Measurements from ENCODE around the gene TPPP3. TPM values are rescaled to one million over a fixed set of nuclear protein-coding genes. Genes with fewer than 3 reads are reported as not detected.

Gene TPPP3
- total RNA-seq: 12.5 TPM

DNA sequence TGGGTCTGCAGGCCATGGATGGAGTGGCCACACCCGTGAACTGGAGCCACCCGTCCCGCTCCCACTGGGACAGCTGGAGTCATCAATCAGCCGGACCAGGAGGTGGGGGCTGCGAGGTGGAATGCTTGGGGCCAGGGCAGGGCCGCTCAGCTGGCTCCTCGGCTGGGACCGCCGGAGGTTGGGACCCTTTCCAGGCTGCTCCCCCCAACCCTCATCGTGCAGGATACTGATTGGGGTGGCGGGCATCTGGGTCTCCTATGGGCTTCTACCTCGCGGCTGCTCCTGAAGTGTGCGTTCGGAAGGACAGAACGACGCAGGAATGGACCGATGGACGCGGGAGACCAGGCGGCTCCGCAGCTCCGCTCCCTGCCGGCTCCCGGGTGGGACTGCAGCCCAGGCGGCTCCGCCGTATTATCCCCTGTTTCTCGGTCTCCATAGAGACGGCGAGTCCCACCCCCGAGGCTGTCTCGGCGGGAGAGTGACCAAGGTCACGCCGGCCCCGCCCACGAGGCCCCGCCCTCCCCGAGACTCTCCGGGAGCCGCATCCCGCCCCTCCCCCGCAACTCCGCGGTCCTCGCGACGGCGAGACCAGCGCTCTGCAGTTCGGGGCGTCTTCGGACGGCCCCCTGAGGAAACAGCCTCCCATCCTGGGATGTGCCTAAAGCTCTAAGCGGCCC, at the start of gene TPPP3:
TPPP3 (minus strand) TSS at position 388 of the 677 bp plus-strand sequence. CDS start 2,387 bp downstream, outside the sequence.
- peak; percentile 88 for DNase-seq (ENCODE audit: low spot score)

- no peak for DNase-seq (ENCODE audit: low spot score)
Observed at GRCh38 chr16:67442581-67443255, 49.4 kb upstream of the TPPP3 start.

DNA sequence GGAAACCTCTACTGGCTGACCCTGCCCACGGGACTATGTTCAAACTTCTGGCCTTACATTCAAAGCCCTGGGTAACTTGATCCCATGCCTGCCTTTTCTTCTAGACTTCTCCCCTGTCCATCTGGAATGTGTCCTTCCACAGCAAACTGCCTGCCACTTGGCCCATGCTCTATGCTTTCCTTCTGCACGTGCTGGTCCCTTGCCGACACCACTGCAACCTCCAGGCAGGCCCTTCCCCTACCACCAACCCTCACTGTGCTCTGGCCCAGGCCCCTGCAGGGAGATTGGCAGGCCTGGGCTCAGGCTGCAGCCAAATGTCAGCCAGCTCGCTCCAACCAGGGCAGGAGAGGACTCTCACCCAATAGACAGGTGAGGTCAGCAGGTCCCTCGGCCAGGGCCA, 48.6 kb upstream of the TPPP3 start:
- no peak for DNase-seq (ENCODE audit: low spot score)

DNA sequence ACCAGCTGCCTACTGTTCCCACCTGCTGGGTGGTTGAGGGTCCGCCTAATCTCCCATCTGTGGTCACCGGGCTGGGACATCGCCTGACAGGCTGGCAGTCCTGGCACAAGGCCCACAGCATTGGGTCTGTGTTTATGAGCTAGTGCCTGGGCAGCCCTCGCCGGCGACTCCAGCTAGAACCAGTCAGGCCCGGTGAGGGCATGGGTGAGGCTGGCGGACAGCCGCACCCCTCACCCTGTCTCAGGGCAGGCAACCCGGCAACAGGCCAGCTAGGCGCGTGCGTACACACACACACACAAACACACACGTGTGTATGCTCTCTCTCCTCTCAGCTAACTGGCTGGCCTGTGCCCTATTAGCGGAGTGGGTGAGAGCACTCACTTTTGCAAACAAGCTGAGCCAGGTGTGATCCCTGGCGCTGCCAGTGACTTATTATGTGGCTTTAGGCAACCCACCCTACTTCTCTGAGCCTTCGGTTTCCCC, 48.0 kb upstream of the TPPP3 start:
- peak; percentile 88 for DNase-seq (ENCODE audit: low spot score)

GRCh38 chr16:67438824-67439393, 45.6 kb upstream of the TPPP3 start:
- DNase-seq (ENCODE audit: low spot score): no peak

DNA sequence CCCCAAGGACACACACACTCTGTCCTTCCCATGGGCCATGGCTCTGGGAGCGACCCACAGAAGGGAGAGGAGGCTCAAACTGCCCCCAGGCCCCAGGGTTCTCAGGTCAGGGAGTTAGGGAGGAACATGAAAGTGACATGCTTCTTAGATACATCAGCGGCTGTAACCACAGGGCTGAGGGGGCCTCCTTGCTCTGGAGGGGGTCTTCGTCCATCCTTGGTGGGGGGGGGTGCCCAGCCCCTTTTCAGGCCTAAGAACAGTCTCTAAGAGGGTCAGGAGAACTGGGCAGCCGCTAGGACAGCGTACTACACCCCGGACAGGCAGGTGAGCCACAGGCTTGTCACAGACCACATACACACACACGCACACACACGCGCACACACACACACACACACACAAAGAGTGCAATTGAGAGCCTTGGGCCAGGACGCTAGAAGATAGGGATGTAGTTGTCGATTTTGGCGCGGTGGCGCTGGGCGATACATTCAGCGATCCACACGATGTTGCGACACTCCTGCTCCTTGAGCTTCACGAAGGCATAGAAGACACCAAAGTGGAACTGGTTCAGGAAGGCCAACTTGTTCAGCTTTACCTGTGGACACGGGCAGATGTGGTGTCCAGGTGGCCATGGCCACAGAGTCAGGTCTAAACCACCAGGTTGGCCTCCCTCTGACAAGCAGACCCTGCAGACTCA, 44.9 kb upstream of the TPPP3 start:
- DNase-seq (ENCODE audit: low spot score): no peak

DNA sequence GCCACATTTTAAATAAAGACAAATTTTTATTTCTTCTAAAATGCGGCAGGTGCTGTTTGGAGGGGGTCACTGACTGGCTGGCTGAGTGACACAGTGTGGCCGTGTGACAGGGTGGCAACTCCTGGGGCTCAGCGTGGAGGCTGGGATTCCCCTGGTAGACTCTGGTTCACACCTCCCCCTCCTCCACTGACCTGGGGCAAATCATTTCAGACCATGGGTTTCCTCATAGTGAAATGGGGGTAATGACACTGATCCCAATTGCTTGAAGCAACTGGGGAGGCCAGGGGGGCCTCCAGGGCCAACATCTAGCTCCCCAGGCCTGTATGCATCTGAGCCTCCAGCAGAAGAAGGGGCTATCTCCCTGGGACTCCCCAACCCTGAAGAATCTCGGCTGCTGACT, 44.2 kb upstream of the TPPP3 start:
- DNase-seq (ENCODE audit: low spot score): no peak

- DNase-seq (ENCODE audit: low spot score): no peak
Observed at GRCh38 chr16:67436640-67437193, 43.4 kb upstream of the TPPP3 start.

DNA sequence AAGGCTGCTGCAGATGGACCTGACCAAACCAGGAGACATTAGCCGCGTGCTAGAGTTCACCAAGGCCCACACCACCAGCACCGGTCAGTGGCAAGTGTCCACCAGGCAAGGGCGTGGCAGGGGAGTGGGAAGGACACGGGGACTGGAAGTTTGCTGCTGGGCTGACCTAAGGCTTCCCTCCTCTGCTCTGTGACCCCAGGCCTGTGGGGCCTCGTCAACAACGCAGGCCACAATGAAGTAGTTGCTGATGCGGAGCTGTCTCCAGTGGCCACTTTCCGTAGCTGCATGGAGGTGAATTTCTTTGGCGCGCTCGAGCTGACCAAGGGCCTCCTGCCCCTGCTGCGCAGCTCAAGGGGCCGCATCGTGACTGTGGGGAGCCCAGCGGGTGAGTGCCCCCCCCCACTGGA, 42.5 kb upstream of the TPPP3 start:
- no peak for DNase-seq (ENCODE audit: low spot score)

GRCh38 chr16:67433131-67433719, 39.9 kb upstream of the TPPP3 start:
- no peak for DNase-seq (ENCODE audit: low spot score)

DNA sequence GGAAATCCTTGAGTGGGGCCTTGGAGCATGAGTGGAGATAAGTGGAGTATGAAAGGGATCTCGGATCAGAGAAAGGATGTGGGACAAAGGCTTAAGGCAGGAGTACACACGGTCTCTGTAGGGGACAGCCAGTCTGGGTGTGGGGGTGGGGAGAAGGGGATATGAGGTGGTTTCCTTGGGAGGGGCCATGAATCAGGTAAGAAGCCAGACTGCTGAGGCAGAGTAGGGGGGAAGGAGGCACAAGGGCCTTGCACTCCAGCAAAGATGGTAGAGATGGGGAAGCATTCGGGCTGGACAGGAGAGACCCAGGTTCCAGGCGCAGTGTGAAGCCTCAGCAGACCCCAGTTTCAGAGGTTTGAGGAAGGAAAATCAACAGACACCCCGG, 39.2 kb upstream of the TPPP3 start:
- no peak for DNase-seq (ENCODE audit: low spot score)

DNA sequence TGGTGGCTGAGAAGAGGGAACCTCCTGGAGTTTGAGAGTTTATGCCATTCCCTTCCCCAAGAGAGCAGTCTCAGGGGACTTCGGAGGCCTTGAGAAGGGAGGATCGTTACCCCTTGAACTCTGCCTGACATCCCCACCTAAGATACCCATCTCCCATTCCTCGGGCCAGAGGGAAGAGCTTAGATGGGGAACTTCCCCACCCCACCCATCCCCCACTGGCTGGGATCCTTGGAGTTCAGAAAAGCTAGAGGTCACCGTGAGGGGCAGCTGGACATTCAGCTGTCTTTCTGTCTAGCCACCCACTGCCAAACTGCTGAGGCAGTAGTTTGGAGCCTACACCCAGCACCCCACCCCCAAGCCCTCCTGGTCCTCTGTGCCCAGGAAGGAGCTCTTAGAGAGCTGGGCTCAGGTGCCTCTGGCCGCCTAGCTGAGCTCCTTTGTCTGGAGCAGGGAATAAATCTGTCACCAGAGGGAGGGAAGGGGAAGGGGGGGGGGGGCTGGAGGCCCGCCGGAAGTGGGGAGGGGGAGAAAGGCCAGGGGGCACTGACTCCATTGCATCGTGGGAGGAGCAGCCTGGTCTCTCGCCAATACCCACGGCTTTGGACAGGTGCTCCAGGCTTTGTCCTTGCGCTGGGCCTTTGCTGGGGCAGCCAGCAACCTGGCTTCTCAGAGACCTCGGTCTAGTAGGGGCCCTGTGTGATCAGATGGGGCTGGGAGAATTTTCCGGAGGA, 38.6 kb upstream of the TPPP3 start:
- DNase-seq (ENCODE audit: low spot score): no peak

- DNase-seq (ENCODE audit: low spot score): no peak
Observed at GRCh38 chr16:67430977-67431774, 37.9 kb upstream of the TPPP3 start, which contains the start of gene HSD11B2. HSD11B2 (plus strand) TSS chr16:67431121; CDS start chr16:67431249, 128 bp downstream.

- no peak for DNase-seq (ENCODE audit: low spot score)
Observed at GRCh38 chr16:67430504-67430976, 37.2 kb upstream of the TPPP3 start.

DNA sequence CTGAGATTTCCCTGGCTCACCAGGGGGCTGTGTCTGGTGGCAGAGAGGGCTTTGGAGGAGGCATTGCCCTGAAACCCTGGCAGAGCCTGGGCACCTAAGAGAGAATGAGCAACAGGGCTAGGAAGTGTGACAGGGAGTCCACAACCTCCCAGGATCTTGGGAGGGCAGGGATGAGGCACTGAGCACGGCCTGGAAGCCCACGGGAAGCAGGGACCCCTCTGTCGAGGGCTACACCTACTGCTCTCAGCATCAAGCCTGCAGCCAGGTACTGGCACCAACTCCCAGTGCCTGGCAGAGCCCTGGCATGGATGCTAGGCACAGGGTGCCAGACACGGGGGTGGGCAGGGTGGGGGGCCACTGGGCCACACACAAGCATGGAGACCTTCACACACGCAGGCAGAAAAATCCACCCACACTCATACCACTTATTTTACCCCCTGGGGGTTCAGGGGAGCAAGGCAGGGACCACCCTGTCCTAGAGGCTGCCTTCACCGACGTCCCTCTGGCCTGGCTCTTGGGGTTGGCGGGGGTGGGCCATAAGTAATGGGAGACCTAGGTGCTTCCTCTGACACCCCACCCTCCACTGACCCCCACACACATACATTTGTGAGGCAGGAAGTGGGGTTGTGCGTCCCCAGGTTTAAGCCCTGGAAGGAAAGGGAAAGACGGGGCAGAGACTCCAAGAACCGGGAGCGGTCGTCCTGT, 36.7 kb upstream of the TPPP3 start:
- no peak for DNase-seq (ENCODE audit: low spot score)

DNA sequence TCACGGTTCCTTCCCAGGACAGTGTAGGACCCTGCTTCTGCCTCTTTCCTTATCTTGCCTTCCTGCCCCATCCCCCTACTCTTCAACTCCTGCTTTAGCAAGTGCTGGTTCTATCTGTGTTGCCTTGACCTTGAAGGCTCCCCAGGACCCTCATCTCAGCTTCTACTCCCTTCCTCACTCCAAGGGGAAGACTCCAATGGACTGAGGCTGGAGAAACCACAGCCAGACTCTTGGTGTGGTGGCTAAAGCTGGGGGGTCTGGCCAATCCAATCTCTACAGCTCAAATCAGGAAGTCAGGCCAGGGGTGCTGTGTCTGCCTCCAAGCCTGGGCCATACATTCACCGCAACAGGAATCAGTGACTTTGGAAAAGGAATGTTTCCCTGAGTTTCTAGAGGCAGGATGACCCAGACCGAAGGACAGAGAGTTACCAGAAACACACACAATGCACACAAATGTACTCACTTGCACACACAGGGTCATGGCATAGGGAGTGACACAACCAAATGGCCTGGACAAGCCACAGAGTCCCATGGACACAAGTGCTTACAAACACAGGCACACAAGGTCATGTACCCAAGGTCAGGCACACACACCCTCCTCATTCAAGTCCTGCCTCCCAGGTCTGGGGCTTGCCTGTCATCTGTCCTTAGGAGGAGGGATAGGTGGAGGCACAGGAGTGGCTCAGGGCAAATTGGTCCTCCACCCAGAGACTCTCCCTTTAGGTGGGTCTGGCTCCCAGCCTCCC, 35.9 kb upstream of the TPPP3 start:
- no peak for DNase-seq (ENCODE audit: low spot score)

DNA sequence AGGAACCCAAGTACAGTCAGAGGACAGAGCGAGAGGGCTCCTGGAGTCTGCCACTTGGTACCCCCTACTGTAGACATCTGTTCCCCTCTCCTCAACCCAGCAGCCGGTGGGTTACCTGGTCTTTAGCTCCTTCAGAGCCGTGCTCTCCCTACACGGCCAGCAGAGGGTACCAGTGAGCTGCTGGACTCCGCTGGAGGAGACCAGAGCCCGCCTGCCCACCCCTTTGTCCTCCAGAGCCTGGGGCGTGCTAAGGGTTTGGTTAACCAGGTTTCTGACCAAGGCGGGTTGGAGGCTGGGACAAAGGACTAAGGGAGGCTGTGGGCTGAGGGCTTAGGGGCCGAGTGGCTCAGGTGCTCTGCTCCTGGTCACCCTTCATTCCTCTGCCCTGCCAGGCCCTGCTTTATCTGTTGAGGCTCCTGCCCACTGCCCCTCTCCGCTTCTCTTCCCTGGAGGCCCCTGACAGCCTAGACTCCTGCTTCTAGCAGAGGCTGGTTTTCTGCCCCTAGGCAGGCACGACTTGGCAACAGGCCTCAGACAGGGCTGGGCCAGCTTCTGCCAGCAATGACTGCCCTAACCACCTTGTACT, 34.9 kb upstream of the TPPP3 start:
- DNase-seq (ENCODE audit: low spot score): peak; percentile 69

DNA sequence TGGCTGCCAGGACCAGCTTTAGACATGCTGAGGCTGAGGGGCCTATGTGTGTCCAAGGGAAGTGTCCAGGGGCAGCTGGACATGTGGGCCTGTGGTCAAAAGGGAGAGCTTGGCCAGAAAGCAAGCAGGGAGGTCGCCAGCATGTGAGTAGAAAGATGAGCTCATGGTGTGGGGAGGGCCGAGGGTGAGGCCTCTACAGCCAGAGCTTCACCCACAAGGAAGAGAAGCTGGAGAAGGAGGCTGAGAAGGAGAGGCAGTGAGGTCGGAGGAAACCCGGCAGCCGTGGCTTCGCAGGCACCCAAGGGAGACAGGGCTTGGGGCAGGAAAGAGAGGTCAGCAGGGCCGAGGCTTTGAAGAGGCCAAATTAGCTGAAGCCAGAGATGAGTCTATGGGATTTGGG, 33.7 kb upstream of the TPPP3 start:
- no peak for DNase-seq (ENCODE audit: low spot score)

Measured in ureter (tissue), 1 donor.